GM19372 (cell line): ENCODE data around the gene TAC4.

Source experiments
- ATAC-seq: cut with Tn5 transposase; IDR thresholded peaks from one replicate; pipeline ENCODE4 v1.9.1; 2021; ENCODE audit warnings: mild to moderate bottlenecking, low read depth, moderate library complexity; ENCODE audit not compliant: unreplicated experiment

The TAC4 gene

DNA sequence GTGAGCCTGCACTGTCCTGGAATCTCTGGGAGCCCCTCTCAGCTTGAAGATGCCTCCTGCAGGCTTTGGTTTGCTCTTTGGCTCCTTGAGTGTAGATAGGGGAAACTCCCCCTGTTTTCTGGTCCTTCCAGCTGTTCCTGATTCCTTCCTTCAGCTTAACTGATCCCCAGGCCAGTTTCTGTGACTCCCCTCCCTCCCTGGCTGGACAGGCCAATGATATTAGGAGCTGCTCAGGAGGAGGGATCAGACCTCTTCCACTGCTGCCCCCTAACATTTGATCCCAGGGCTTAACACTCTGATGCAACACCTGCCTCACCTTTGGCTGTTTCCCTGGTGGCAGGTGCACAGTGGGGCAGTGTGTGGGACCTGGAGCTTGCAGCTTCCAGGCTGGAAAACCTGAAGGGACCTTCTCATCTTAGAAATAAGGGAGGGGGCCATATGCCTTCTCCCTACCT lies at the start of gene TAC4:
Gene TAC4 (minus strand): TSS at position 51 of the 455 bp plus-strand sequence. CDS start 52 bp downstream, outside the sequence.
- no peak for ATAC-seq

DNA sequence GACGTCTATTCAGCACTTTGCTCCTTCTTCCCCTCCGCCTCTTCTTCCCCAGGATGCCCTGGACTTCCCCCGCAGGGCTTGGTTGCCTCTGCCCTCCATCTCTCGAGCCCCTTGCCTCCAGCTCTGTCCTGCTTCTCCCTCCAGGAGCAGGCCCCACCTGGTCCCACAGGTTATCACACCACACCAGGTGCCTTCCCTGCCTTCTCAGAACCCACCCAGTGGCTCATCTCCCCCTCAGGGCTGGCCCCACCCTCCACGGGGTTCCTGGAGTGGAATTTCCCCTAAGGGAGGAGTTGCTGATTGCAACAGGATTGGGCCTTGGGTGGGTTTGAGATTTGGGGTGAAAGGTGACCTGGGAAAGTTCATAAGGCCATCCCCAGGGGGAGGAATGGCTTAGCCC lies 49.0 kb upstream of the TAC4 start:
- no peak for ATAC-seq

GRCh38 chr17:49896222-49896621 lies 48.4 kb upstream of the TAC4 start:
- ATAC-seq: no peak

DNA sequence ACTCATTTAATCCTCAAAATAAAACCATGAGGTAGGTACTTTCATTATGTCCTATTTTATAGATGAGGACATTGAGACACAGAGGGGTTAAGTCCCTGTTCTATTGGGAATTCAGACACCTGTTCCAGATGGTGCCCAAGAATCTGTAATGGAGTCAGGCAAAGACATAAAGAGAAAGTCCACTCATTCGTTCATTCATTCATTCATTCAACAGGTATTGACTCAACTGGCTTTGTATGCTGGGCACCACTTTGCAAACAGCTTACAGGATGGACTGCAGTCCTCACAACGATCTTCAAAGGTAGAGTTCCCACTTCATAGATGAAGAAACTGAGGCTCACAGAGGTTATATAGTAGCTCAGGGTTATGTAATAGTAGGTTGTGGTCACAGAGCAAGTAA lies 47.9 kb upstream of the TAC4 start:
- ATAC-seq: no peak

DNA sequence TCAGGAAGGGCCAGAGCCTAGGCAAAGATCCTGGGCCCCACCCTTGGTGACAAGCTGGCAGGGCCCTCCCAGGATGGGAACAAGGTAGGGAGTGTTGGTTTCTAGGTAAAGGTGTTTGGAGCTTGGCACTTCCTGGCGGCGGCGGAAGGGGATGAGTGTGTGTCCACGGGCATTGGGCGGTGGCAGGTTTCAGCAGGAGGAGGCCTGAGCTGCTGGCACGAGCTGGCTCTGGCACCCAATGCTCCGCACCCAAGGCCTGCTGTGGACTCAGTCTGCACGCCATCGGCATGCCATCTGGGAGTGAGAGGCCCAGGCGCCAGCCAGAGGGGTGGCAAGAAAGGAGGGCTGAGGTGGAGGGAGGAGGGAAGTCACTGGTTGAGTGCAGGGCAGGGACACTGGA lies 46.9 kb upstream of the TAC4 start:
- ATAC-seq: no peak

- ATAC-seq: no peak
Measured at GRCh38 chr17:49891694-49892389, 44.0 kb upstream of the TAC4 start.

- no peak for ATAC-seq
Measured at GRCh38 chr17:49891271-49891670, 43.4 kb upstream of the TAC4 start.

DNA sequence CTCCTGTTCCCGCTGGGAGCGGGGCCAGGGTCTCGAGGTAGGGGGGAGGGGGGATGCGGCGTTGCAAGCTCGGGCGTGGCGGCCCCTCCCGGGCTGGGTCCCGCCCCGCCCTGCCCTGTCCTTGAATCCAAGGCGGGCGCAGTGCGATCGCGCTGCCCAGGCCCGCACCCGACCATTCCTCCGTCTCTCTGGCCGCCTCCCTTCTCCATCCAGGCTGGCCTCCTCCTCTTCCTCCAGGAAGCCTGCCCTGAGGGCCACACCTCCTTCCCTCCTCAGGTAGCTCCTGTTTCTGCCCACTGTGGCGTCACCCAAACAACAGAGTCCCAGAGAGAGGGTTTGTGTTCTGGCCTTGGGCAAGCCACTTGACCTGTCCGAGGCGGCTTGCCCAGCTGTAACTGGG lies 43.0 kb upstream of the TAC4 start:
- no peak for ATAC-seq

GRCh38 chr17:49890077-49890821 lies 42.4 kb upstream of the TAC4 start:
- no peak for ATAC-seq

- no peak for ATAC-seq
Measured at GRCh38 chr17:49889500-49889899, 41.6 kb upstream of the TAC4 start.

DNA sequence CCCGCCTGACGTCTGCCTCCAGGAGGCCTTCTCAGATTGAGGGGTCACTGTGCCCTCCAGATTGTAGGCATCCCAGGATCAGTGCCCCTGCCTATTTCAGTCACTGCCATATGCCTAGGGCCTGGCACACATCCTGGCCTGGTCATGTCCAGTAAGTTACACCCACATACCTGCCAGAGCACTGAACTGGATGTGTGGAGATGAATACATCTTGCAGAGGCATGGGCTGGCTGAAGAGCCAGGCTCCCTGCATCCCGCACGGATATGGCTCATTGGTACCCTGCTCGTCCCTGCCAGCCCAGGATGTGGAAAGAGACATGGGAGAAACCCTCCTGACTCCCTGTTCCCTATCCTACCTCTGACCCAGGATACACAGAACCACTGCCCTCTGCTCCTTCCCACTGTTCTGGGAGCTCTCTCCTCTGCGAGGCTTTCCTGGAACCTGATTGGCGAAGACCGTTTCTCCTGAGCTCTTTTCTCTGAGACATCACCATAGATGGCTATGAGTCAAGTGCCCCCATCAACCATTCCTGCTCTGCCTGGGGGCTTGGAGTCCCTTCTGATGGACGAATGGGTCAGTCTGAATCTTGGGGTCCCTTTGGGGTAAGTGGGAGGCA lies 40.0 kb upstream of the TAC4 start:
- no peak for ATAC-seq

GRCh38 chr17:49887086-49887743 lies 39.3 kb upstream of the TAC4 start:
- no peak for ATAC-seq

GRCh38 chr17:49886036-49886435 lies 38.2 kb upstream of the TAC4 start:
- ATAC-seq: no peak

GRCh38 chr17:49882434-49882833 lies 34.6 kb upstream of the TAC4 start:
- ATAC-seq: no peak

DNA sequence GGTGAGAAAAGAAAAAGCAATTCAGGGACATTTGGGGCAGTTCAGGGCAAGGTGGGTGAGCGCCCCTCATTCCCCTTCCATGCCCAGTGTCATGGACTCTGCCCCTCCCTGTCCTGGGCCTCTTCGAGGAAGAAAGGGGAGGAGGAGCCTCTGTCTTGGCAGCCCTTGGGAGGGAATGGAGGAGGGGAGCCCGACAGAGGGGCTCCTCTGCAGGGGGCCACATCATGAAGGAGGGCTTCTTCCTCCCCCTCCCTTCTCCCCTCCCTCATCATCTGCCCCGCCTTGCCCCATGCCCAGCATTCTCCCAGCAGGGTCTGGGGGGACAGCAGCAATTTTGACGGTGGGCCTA lies 33.2 kb upstream of the TAC4 start:
- no peak for ATAC-seq

DNA sequence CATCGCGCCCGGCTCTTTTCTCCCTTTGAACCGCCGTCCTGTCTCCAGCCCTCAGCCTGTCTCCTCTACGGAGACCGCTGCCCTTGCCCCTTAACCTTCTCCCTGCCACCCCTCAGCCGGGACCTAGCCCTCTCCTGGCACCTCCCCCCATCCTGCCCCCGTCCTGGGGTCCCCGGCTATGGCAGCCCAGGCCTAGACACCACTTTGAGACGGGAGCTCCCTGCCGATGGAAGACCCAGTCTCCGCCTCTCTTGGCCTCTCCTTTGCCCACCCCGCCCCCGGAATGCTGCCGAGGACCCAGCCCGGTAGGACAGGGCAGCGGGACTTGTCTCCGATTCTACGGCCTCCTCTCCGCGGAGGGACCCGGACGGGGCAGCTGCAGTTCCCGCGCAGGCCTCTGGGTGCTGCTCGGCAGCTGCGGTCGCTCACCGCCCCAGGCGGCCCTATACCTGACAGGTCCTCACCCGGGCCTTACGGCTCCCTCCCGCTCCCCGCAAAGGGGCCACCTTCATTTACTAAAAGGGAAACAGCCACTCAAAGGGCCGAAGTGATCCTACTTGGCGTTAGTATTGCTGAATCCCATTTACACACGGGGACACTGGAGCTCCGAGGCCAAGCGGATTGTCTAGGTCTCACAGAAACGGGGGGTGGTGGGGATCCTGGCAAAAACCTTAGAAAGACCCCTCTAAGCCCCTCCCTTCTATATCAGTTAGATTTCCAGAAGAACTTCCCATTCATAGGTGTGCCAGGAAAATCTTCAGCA lies 32.6 kb upstream of the TAC4 start:
- peak; percentile 67 for ATAC-seq

GRCh38 chr17:49878931-49879904 lies 31.3 kb upstream of the TAC4 start:
- no peak for ATAC-seq

DNA sequence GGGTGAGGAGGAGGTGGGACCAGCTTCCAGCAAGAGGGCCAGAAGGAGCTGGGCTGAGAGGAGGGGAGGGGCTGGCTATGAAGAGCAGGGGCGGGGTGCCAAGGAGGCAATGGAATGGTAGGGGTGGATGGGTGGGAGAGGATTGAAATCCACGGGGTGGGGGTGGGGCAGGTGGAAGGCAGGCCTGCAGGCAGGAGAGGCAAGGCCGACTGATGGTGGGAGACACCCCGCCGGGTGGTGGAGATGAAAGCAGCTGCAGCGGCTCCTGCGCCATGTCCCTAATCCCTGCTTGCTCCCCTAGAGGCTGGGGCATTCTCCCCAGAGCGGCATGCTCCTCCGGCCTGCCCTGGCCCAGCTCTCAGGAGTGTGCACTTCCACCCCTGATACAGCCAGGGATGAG lies 27.8 kb upstream of the TAC4 start:
- no peak for ATAC-seq

DNA sequence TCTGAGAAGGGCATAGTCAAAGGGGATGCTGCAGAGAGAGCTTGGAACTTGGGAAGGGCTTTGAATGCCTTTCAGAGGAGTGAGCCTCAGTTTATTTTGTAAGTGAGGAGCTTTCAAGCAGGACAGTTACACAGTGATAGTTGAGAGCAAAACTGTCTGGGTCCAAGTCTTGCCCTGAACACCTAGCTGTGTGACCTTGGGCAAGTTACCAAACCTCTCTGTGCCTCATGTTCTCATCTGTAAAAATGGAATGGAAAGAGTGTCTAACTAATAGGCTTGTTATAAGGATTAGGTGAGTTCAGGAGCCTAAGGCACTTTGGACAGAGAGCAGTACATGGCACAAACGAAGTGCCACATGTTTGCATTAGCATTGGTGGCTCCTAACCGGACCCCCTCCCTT lies 27.0 kb upstream of the TAC4 start:
- no peak for ATAC-seq
